ENCODE data around the gene MATR3. TPM values are rescaled to one million over a fixed set of nuclear protein-coding genes. Genes with fewer than 3 reads are reported as not detected.
"Not testable (repeated sequence)": the region's sequence is repeated elsewhere in the genome, so short reads cannot be mapped to it uniquely, and the experiment has no call there.

The MATR3 gene
- polyA plus RNA-seq, 1 donor (not counting 4 experiments of a cell fraction or from before 2014, with no cell fraction given) = 122 TPM

- no peaks in the 10 kb centered on the region for H3K36me3 ChIP-seq (ENCODE audit: control insufficient read depth in 2 of 2, extremely low read depth in 1 of 2, insufficient read depth in 2 of 2, low read length in 2 of 2)
- peaks cover 27% of the 10 kb centered on the region for H3K4me1 ChIP-seq (ENCODE audit: control insufficient read depth, extremely low read depth, insufficient read depth, low read length)
- TF ChIP-seq CTCF (optimal IDR thresholded peaks at IDR 0.05 in 1 of 3, IDR thresholded peaks at IDR 0.05 in 1 of 3, conservative IDR thresholded peaks at IDR 0.05 in 1 of 3; ENCODE audit: extremely low read depth in 1 of 3, insufficient read depth in 2 of 3, low read length in 3 of 3) = peak in 1 of 3 experiments; percentile 38
- no peak for TF ChIP-seq EZH2 (IDR thresholded peaks at IDR 0.05; ENCODE audit: low read length)
- H3K9me1 ChIP-seq (ENCODE audit: control insufficient read depth, extremely low read depth, insufficient read depth, low read length) = no peaks in the 10 kb centered on the region
- H4K20me1 ChIP-seq (ENCODE audit: control insufficient read depth, extremely low read depth, insufficient read depth, low read length) = no peaks in the 10 kb centered on the region
- H2AFZ ChIP-seq (ENCODE audit: control insufficient read depth, low read length) = no peak overlapping the region
- no peak overlapping the region for H3K27ac ChIP-seq (ENCODE audit: control insufficient read depth, insufficient read depth, low read length)
- no peaks in the 10 kb centered on the region for H3K9me3 ChIP-seq (ENCODE audit: control insufficient read depth, low read depth, low read length)
- dilution Hi-C loops (cut with MboI; ENCODE audit: extremely low pct_ligation_motif_present, low sequenced_read_pairs) = no loop called here
- H3K79me2 ChIP-seq (ENCODE audit: control insufficient read depth, insufficient read depth, low read length) = no peaks in the 10 kb centered on the region
- no peak overlapping the region for H3K4me3 ChIP-seq (ENCODE audit: control insufficient read depth in 2 of 3, extremely low read depth in 1 of 3, insufficient read depth in 2 of 3, low read depth in 1 of 3, low read length in 3 of 3)
- H3K27me3 ChIP-seq (ENCODE audit: control insufficient read depth, extremely low read depth, insufficient read depth, low read length) = no peaks in the 10 kb centered on the region
- no peak for DNase-seq (ENCODE audit: low read depth, low spot score)
- no peak overlapping the region for H3K9ac ChIP-seq (ENCODE audit: control insufficient read depth, extremely low read depth, insufficient read depth, low read length)
- no peak for FAIRE-seq
- H3K4me2 ChIP-seq (ENCODE audit: control insufficient read depth, extremely low read depth, insufficient read depth, low read depth, low read length) = no peak overlapping the region
These were observed 25.0 kb upstream of the MATR3 start for GRCh38 chr5:139268364-139269202.

- Histone ChIP-seq H3K4me2 (ENCODE audit: control insufficient read depth, extremely low read depth, insufficient read depth, low read depth, low read length) (peak overlapping the region; percentile 17), H3K27ac (ENCODE audit: control insufficient read depth, insufficient read depth, low read length) (peak overlapping the region; percentile 22), H3K4me1 (ENCODE audit: control insufficient read depth, extremely low read depth, insufficient read depth, low read length) (peaks cover 36% of the 10 kb centered on the region), H3K79me2 (ENCODE audit: control insufficient read depth, insufficient read depth, low read length) (peaks cover 16% of the 10 kb centered on the region)
- DNase-seq (ENCODE audit: low read depth, low spot score); H4K20me1 ChIP-seq (ENCODE audit: control insufficient read depth, extremely low read depth, insufficient read depth, low read length); H2AFZ ChIP-seq (ENCODE audit: control insufficient read depth, low read length); FAIRE-seq; H3K9ac ChIP-seq (ENCODE audit: control insufficient read depth, extremely low read depth, insufficient read depth, low read length); H3K4me3 ChIP-seq (ENCODE audit: control insufficient read depth in 2 of 3, extremely low read depth in 1 of 3, insufficient read depth in 2 of 3, low read depth in 1 of 3, low read length in 3 of 3); H3K9me1 ChIP-seq (ENCODE audit: control insufficient read depth, extremely low read depth, insufficient read depth, low read length); H3K36me3 ChIP-seq (ENCODE audit: control insufficient read depth in 2 of 2, extremely low read depth in 1 of 2, insufficient read depth in 2 of 2, low read length in 2 of 2); dilution Hi-C loops (cut with MboI; ENCODE audit: extremely low pct_ligation_motif_present, low sequenced_read_pairs); H3K27me3 ChIP-seq (ENCODE audit: control insufficient read depth, extremely low read depth, insufficient read depth, low read length); H3K9me3 ChIP-seq (ENCODE audit: control insufficient read depth, low read depth, low read length): not testable (repeated sequence)
These were observed 22.8 kb upstream of the MATR3 start for GRCh38 chr5:139270718-139271117.
